Neuronal stem cell (in vitro differentiated cells): ENCODE results near the gene COX10.
"Not testable (repeated sequence)": the region's sequence is repeated elsewhere in the genome, so short reads cannot be mapped to it uniquely, and the experiment has no call there.

Experiments
- DNase-seq: peaks from one replicate; pipeline ENCODE4 v3.0.0-alpha.2; 2013; ENCODE audit warnings: low spot score
- H2AFZ ChIP-seq: one replicate; pipeline ENCODE4 v1.6.1; 2013; ENCODE audit warnings: mild to moderate bottlenecking, low read length, inconsistent platforms
- H2AK5ac ChIP-seq: 2 replicates; pipeline ENCODE4 v1.6.1; 2013; ENCODE audit warnings: low read depth, mild to moderate bottlenecking, inconsistent platforms, low read length, moderate library complexity, mixed read lengths
- H2BK120ac ChIP-seq: 2 replicates; pipeline ENCODE4 v1.6.1; 2013; ENCODE audit warnings: low read depth, mild to moderate bottlenecking, inconsistent platforms, low read length, moderate library complexity, mixed read lengths
- H2BK12ac ChIP-seq: one replicate; pipeline ENCODE4 v1.6.1; 2013; ENCODE audit warnings: low read length, inconsistent platforms
- H2BK15ac ChIP-seq: 2 replicates; pipeline ENCODE4 v1.6.1; 2013; ENCODE audit warnings: mild to moderate bottlenecking, low read length, inconsistent platforms, mixed read lengths
- H2BK5ac ChIP-seq: one replicate; pipeline ENCODE4 v1.6.1; 2013; ENCODE audit warnings: inconsistent platforms, mild to moderate bottlenecking, low read length, moderate library complexity
- H3K14ac ChIP-seq: one replicate; pipeline ENCODE4 v1.6.1; 2013; ENCODE audit warnings: low read length, inconsistent platforms
- H3K18ac ChIP-seq: 2 replicates; pipeline ENCODE4 v1.6.1; 2013; ENCODE audit warnings: low read length, inconsistent platforms
- H3K23ac ChIP-seq: 2 replicates; pipeline ENCODE4 v1.6.1; 2013; ENCODE audit warnings: low read depth, mild to moderate bottlenecking, mixed read lengths, low read length, inconsistent platforms; ENCODE audit not compliant: poor library complexity
- H3K27ac ChIP-seq: replicated peaks from 3 replicates; pipeline ENCODE4 v1.5.1; 2013; ENCODE audit warnings: low read length, inconsistent platforms
- H3K27me3 ChIP-seq, 3 experiments: 2 replicates each; pipeline ENCODE4 v1.6.1; 2013; ENCODE audit warnings: low read length in 3 of 3, mild to moderate bottlenecking in 2 of 3, inconsistent platforms in 1 of 3, low read depth in 1 of 3, mixed read lengths in 1 of 3, moderate library complexity in 1 of 3; ENCODE audit not compliant: control insufficient read depth in 3 of 3, insufficient read depth in 3 of 3
- H3K36me3 ChIP-seq, 2 donors: replicated peaks in 1 of 2; 2 replicates each; pipeline ENCODE4 v1.6.1; 2013; ENCODE audit warnings: low read length in 2 of 2; ENCODE audit not compliant: control insufficient read depth in 2 of 2, insufficient read depth in 2 of 2
- H3K4ac ChIP-seq: 2 replicates; pipeline ENCODE4 v1.6.1; 2013; ENCODE audit warnings: inconsistent platforms, mild to moderate bottlenecking, low read length, moderate library complexity
- H3K4me1 ChIP-seq, 2 donors: 1 replicate in 1 of 2; 2 replicates in 1 of 2; pipeline ENCODE4 v1.6.1; 2013; ENCODE audit warnings: low read length in 2 of 2, low read depth in 1 of 2; ENCODE audit not compliant: control insufficient read depth in 2 of 2, insufficient read depth in 1 of 2
- H3K4me2 ChIP-seq: one replicate; pipeline ENCODE4 v1.6.1; 2013; ENCODE audit warnings: mild to moderate bottlenecking, low read length, inconsistent platforms; ENCODE audit not compliant: insufficient read depth, poor library complexity, severe bottlenecking
- H3K4me3 ChIP-seq, 2 donors: 2 replicates each; pipeline ENCODE4 v1.5.1; 2013; ENCODE audit warnings: low read length in 2 of 2, mild to moderate bottlenecking in 2 of 2, inconsistent platforms in 1 of 2, moderate library complexity in 1 of 2
- H3K79me1 ChIP-seq: one replicate; pipeline ENCODE4 v1.6.1; 2013; ENCODE audit warnings: low read depth, mild to moderate bottlenecking, inconsistent platforms, low read length, moderate library complexity
- H3K9ac ChIP-seq: one replicate; pipeline ENCODE4 v1.6.1; 2013; ENCODE audit warnings: mild to moderate bottlenecking, low read depth, low read length, inconsistent platforms; ENCODE audit not compliant: poor library complexity
- H3K9me3 ChIP-seq, 2 donors: replicated peaks in 1 of 2; 2 replicates each; pipeline versions ENCODE3 to v1.6.1; 2013; ENCODE audit warnings: low read length in 2 of 2, mild to moderate bottlenecking in 2 of 2, inconsistent platforms in 1 of 2, low read depth in 1 of 2, mixed read lengths in 1 of 2, moderate library complexity in 1 of 2; ENCODE audit not compliant: control insufficient read depth in 2 of 2, insufficient read depth in 1 of 2
- H4K8ac ChIP-seq: one replicate; pipeline ENCODE4 v1.6.1; 2013; ENCODE audit warnings: low read depth, mild to moderate bottlenecking, inconsistent platforms, low read length, moderate library complexity
- H4K91ac ChIP-seq: one replicate; pipeline ENCODE4 v1.6.1; 2013; ENCODE audit warnings: low read length, low read depth, mild to moderate bottlenecking, inconsistent platforms; ENCODE audit not compliant: poor library complexity
- WGBS, 2 donors: extraction: QIAGEN DNeasy Blood & Tissue Kit; methylation state at CpG; one replicate each; pipeline ENCODE4 v1.1.7; 2013; ENCODE audit warnings: missing lambda C conversion rate in 2 of 2, mixed read lengths in 1 of 2; ENCODE audit not compliant: insufficient read length in 2 of 2, insufficient replicate concordance in 1 of 2; ENCODE audit errors: extremely low coverage in 2 of 2; 5-methylcytosine and 5-hydroxymethylcytosine counted together

Gene COX10

DNA sequence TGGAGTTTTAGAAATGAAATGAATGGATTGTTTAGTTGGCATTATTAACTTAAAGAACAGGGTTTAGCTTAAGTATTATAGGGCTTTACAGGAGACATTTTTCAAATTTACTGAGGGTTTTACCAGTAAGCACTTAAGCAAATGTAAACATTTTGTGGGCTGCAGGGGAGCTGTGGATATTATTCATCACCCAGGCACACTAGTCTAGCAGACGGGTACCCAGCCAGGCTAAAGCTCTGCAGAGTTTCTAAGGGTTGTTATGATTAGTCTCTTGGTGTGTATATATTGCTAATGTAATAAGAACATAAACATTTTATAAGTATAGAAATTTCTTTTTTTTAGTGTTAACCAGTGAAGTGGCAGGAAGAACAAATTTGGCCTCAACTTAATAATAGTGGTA is 110.6 kb downstream of the COX10 start:
- not testable (repeated sequence) for H3K23ac ChIP-seq, H3K4me2 ChIP-seq

DNA sequence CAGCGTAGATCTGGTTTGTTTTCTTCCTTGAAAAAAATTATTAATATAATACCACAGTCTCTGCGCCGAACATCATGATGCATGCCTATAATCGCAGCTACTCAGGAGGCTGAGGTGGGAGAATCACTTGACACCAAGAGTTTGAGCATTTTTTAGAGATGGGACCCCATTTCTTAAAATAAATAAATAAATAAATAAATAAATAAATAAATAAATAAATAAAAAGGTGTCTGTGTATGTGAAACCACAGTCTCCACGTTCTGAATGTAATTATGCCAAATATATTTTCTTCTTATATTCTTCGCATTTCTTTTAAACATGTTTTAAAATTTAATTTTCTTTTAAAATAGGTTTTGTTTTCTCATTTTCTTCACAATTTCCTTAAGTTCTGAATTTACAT is 112.8 kb downstream of the COX10 start:
- H3K4me2 ChIP-seq, DNase-seq: not testable (repeated sequence)
- WGBS, 2 donors: no CpG with 5 or more reads among the region's 6 CpGs

More for the DNA sequence above, 110.6 kb downstream of the COX10 start:
- not testable (repeated sequence) for H2BK15ac ChIP-seq, H2BK120ac ChIP-seq, H3K27me3 ChIP-seq, H3K4ac ChIP-seq, H3K9ac ChIP-seq, H3K9me3 ChIP-seq, H3K4me3 ChIP-seq, H3K18ac ChIP-seq, H2AFZ ChIP-seq, DNase-seq, H3K27ac ChIP-seq, H4K8ac ChIP-seq, H4K91ac ChIP-seq, H3K36me3 ChIP-seq, H3K79me1 ChIP-seq, H2AK5ac ChIP-seq, H2BK12ac ChIP-seq, H3K14ac ChIP-seq, H2BK5ac ChIP-seq, H3K4me1 ChIP-seq
- WGBS, 2 donors: no CpG with 5 or more reads among the region's 1 CpG

DNA sequence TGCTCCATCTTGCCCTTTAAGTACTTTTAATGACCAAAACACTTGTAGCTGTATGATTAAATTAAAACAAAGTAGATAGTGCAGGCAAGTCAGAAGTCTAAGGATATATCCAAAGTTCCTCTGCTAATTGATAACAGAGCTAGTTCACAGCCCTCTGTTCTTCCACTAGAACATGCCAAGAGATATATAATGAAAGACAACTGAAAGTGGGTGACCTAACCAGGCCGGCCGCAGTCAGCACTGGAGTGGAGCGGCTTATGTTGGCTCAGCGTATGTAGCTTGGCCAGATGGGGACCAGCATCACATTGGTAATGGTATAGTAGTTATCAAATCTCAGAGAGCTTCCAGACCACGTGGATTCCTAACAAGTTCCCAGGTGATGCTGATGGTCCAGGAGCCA is 115.2 kb downstream of the COX10 start:
- not testable (repeated sequence) for H2AFZ ChIP-seq, H3K4me1 ChIP-seq
- no CpG with 5 or more reads among the region's 5 CpGs for WGBS, 2 donors

More for the DNA sequence above, 112.8 kb downstream of the COX10 start:
- H3K79me1 ChIP-seq, H3K27me3 ChIP-seq, H3K4me3 ChIP-seq, H3K4ac ChIP-seq, H2AK5ac ChIP-seq, H3K4me1 ChIP-seq, H3K14ac ChIP-seq, H4K8ac ChIP-seq, H2AFZ ChIP-seq, H3K9me3 ChIP-seq, H2BK5ac ChIP-seq, H2BK15ac ChIP-seq, H3K27ac ChIP-seq, H2BK120ac ChIP-seq, H3K9ac ChIP-seq, H3K18ac ChIP-seq, H4K91ac ChIP-seq, H3K36me3 ChIP-seq, H3K23ac ChIP-seq, H2BK12ac ChIP-seq: not testable (repeated sequence)

DNA sequence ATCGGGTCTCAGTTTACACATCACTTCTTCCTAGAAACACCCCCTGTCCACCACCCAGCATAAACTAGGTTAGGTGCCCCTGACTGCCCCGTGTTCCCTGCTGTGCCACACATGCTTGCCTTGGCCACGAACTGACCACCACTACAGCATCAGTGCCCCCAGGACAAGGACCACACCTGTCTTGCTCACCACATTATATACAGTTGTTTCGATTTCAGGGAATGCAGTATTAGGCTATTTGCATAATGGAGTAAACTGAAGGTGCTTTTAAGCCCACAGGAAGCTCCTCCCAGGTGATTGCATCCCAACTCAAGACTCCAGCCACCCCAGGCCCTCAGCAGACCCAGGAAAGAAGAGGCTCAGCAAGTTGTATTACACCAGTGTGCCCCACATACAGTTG is 117.1 kb downstream of the COX10 start:
- DNase-seq, H2AFZ ChIP-seq, H3K9ac ChIP-seq, H2BK12ac ChIP-seq, H3K18ac ChIP-seq, H3K4me3 ChIP-seq, H3K4me1 ChIP-seq, H2BK15ac ChIP-seq, H3K23ac ChIP-seq, H4K8ac ChIP-seq, H3K79me1 ChIP-seq, H3K27ac ChIP-seq, H2BK120ac ChIP-seq, H2BK5ac ChIP-seq, H3K14ac ChIP-seq, H3K4ac ChIP-seq, H2AK5ac ChIP-seq, H3K36me3 ChIP-seq, H4K91ac ChIP-seq, H3K4me2 ChIP-seq, H3K9me3 ChIP-seq, H3K27me3 ChIP-seq: not testable (repeated sequence)
- no CpG with 5 or more reads among the region's 4 CpGs for WGBS, 2 donors

More for the DNA sequence above, 115.2 kb downstream of the COX10 start:
- not testable (repeated sequence) for H3K4me2 ChIP-seq, H2AK5ac ChIP-seq, H2BK15ac ChIP-seq, H4K91ac ChIP-seq, H4K8ac ChIP-seq, H2BK120ac ChIP-seq, H3K14ac ChIP-seq, H3K27me3 ChIP-seq, H3K9ac ChIP-seq, H3K79me1 ChIP-seq, H3K27ac ChIP-seq, H3K9me3 ChIP-seq, H3K36me3 ChIP-seq, H3K23ac ChIP-seq, DNase-seq, H3K4ac ChIP-seq, H2BK5ac ChIP-seq, H3K18ac ChIP-seq, H3K4me3 ChIP-seq, H2BK12ac ChIP-seq
